Liver (tissue), 9 donors: ENCODE measurements around the gene TMEM223. TPM values are rescaled to one million over a fixed set of nuclear protein-coding genes. Genes with fewer than 3 reads are reported as not detected.

ENCODE experiments used
- DNase-seq: peaks from one replicate; pipeline ENCODE4 v3.0.0-alpha.2; 2017; ENCODE audit warnings: low spot score
- H3K27ac ChIP-seq, 2 donors: one replicate each; pipeline ENCODE4 v1.7.0; 2013; ENCODE audit warnings: inconsistent platforms in 2 of 2, low read length in 2 of 2, control low read depth in 1 of 2, low read depth in 1 of 2, mild to moderate bottlenecking in 1 of 2
- H3K27me3 ChIP-seq, 4 donors: one replicate each; pipeline versions ENCODE4 v1.6.1 to v1.7.0; 2013; ENCODE audit warnings: low read length in 3 of 4, inconsistent platforms in 1 of 4, mild to moderate bottlenecking in 1 of 4, moderate library complexity in 1 of 4; ENCODE audit not compliant: control insufficient read depth in 4 of 4, insufficient read depth in 4 of 4
- H3K36me3 ChIP-seq, 4 donors: one replicate each; pipeline versions ENCODE4 v1.6.1 to v1.7.0; 2013; ENCODE audit warnings: low read length in 3 of 4, mild to moderate bottlenecking in 3 of 4, low read depth in 1 of 4, moderate library complexity in 1 of 4; ENCODE audit not compliant: control insufficient read depth in 4 of 4, insufficient read depth in 3 of 4
- H3K4me1 ChIP-seq, 4 donors: one replicate each; pipeline versions ENCODE4 v1.6.1 to v1.7.0; 2013; ENCODE audit warnings: low read length in 3 of 4, mild to moderate bottlenecking in 3 of 4, moderate library complexity in 1 of 4; ENCODE audit not compliant: control insufficient read depth in 4 of 4, insufficient read depth in 4 of 4
- H3K4me3 ChIP-seq, 3 donors: one replicate each; pipeline versions ENCODE4 v1.6.1 to v1.7.0; 2013; ENCODE audit warnings: low read length in 3 of 3, control low read depth in 1 of 3, low read depth in 1 of 3, mild to moderate bottlenecking in 1 of 3
- H3K9ac ChIP-seq, 2 donors: one replicate each; pipeline ENCODE4 v1.7.0; 2013; ENCODE audit warnings: low read length in 2 of 2, mild to moderate bottlenecking in 2 of 2, moderate library complexity in 2 of 2, control low read depth in 1 of 2, low read depth in 1 of 2
- H3K9me3 ChIP-seq, 4 donors: one replicate each; pipeline versions ENCODE4 v1.6.1 to v1.7.0; 2013; ENCODE audit warnings: low read length in 3 of 4; ENCODE audit not compliant: control insufficient read depth in 4 of 4
- EGR1 ChIP-seq, 2 donors: IDR thresholded peaks; 2 replicates each; pipeline ENCODE4 v1.6.1; 2016 to 2018; ENCODE audit warnings: antibody characterized with exemption in 2 of 2, low read depth in 2 of 2
- FOXA1 ChIP-seq: IDR thresholded peaks from 2 replicates; pipeline ENCODE4 v1.6.1; 2016; ENCODE audit warnings: antibody characterized with exemption
- FOXA2 ChIP-seq: IDR thresholded peaks from 2 replicates; pipeline ENCODE4 v1.6.1; 2016; ENCODE audit warnings: antibody characterized with exemption
- GABPA ChIP-seq, 2 donors: IDR thresholded peaks in 1 of 2; conservative IDR thresholded peaks in 1 of 2; 2 replicates each; pipeline ENCODE4 v1.6.1; 2016; ENCODE audit warnings: antibody characterized with exemption in 2 of 2, mild to moderate bottlenecking in 1 of 2, moderate library complexity in 1 of 2
- HNF4A ChIP-seq, 2 donors: conservative IDR thresholded peaks; 2 replicates each; pipeline ENCODE4 v1.6.1; 2016; ENCODE audit warnings: antibody characterized with exemption in 2 of 2, mild to moderate bottlenecking in 2 of 2
- HNF4G ChIP-seq: IDR thresholded peaks from 2 replicates; pipeline ENCODE4 v1.6.1; 2016; ENCODE audit warnings: antibody characterized with exemption
- JUND ChIP-seq, 2 donors: IDR thresholded peaks; 2 replicates each; pipeline ENCODE4 v1.6.1; 2016; ENCODE audit warnings: antibody characterized with exemption in 2 of 2
- NR2F2 ChIP-seq: IDR thresholded peaks from 2 replicates; pipeline ENCODE4 v1.6.1; 2016; ENCODE audit warnings: antibody characterized with exemption
- RAD21 ChIP-seq, 2 donors: IDR thresholded peaks; 2 replicates each; pipeline ENCODE4 v1.6.1; 2016; ENCODE audit warnings: antibody characterized with exemption in 2 of 2, mild to moderate bottlenecking in 2 of 2
- RXRA ChIP-seq, 2 donors: IDR thresholded peaks; 2 replicates each; pipeline ENCODE4 v1.6.1; 2017 to 2018; ENCODE audit warnings: antibody characterized with exemption in 2 of 2, mild to moderate bottlenecking in 1 of 2
- SP1 ChIP-seq: IDR thresholded peaks from 2 replicates; pipeline ENCODE4 v1.6.1; 2018; ENCODE audit warnings: antibody characterized with exemption, mild to moderate bottlenecking
- TAF1 ChIP-seq: conservative IDR thresholded peaks from 2 replicates; pipeline ENCODE4 v1.6.1; 2016; ENCODE audit warnings: antibody characterized with exemption, mild to moderate bottlenecking
- YY1 ChIP-seq: IDR thresholded peaks from 2 replicates; pipeline ENCODE4 v1.6.1; 2016; ENCODE audit warnings: antibody characterized with exemption, mild to moderate bottlenecking
- WGBS: extraction: QIAGEN DNeasy Blood & Tissue Kit; methylation state at CpG from one replicate; pipeline ENCODE4 v1.1.7; 2013; 5-methylcytosine and 5-hydroxymethylcytosine counted together
- polyA plus RNA-seq, 2 donors: library from polyadenylated mRNA; stranded (reverse) in 1 of 2; unstranded in 1 of 2; fragments of 200-250 nt in 1 of 2; fragments of >200 nt in 1 of 2; fragmentation: Nextera tagmentation in 1 of 2; extraction: Ambion mirVana in 1 of 2; gene quantifications; one replicate each; pipeline versions ENCODE4 v1.2.1 to v1.2.3, GENCODE V29; 2013 to 2015
- total RNA-seq, 2 donors: library from RNA; depleted of rRNA; stranded (reverse); fragments of >200 nt; gene quantifications; one replicate each; pipeline ENCODE4 v1.2.3, GENCODE V29; 2014
- TF ChIP-seq, protein P1 (sequence below): IDR thresholded peaks from 2 replicates; pipeline ENCODE4 v1.6.1; 2016; ENCODE audit warnings: antibody characterized with exemption
- TF ChIP-seq, protein P2 (sequence below): IDR thresholded peaks from 2 replicates; pipeline ENCODE4 v1.6.1; 2016; ENCODE audit warnings: antibody characterized with exemption
- TF ChIP-seq, protein P3 (sequence below): fragments of 150-350 bp; IDR thresholded peaks from 2 replicates; pipeline ENCODE4 v1.5.1; 2017; ENCODE audit warnings: improper control_type of control experiment, low read depth, low read length; ENCODE audit not compliant: missing input control
- TF ChIP-seq, protein P4 (sequence below): IDR thresholded peaks from 2 replicates; pipeline ENCODE4 v1.6.1; 2016; ENCODE audit warnings: antibody characterized with exemption
- TF ChIP-seq, protein P5 (sequence below): IDR thresholded peaks from 2 replicates; pipeline ENCODE4 v1.6.1; 2016; ENCODE audit warnings: antibody characterized with exemption, mild to moderate bottlenecking
- donor health status: healthy.
- donor health status: healthy.
- donor health status: healthy.
- donor health status: healthy.
- donor health status: healthy.

TMEM223 gene
- total and polyA plus RNA-seq, 4 donors, result 9.2 to 23.8 (median 13.0) TPM

DNA sequence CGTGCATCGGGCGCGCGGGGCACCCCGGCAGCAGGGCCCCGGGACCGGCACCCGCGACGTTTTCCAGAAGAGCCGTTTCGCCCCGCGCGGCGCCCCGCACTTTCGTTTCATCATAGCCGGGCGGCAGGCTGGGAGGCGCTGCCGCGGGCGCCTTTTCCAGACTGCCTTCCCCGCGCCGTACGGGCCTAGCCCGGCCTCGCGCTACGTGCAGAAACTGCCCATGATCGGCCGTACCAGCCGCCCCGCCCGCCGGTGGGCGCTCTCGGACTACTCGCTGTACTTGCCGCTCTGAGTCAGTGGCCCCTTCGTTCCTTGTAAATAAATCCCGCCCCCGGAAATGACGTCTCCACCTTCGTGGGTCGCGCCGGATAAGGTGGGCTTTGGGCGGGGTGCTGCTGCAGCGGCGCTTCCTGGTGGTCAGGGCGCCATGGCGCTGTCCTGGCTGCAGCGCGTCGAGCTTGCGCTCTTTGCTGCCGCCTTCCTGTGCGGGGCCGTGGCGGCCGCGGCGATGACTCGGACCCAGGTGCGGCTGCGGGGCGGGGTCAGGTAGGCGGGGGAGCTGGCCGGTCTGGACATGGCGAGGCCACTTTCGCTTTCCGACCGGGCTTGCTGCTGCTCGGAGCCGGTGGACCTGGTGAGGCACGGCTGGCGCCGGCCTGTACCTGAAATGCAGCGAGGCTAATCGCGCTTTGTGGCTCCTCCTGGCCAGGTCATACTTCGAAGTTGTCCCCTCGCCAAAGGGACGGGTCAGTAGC lies 4.6 kb downstream of the TMEM223 start, which contains the start of gene TMEM179B:
Gene TMEM179B, plus strand, starts transcription at position 398 of the 755 bp plus-strand sequence. Its CDS starts 30 bp downstream, at position 428.
- WGBS, result under 1% methylated on average over 88 of the region's 88 CpGs
- H3K4me3 ChIP-seq, result peak within 1 kb of the TSS; percentile 85 to 92 (median 89)
- TF ChIP-seq HNF4G (no peak), YY1 (peak; percentile 93), GABPA (IDR thresholded peaks at IDR 0.05 in 1 of 2, conservative IDR thresholded peaks at IDR 0.05 in 1 of 2) (peak; percentile 87 to 96), RAD21 (IDR thresholded peaks at IDR 0.05) (peak; percentile 36 to 62), FOXA2 (peak; percentile 56), NR2F2 (no peak), FOXA1 (peak; percentile 42), TAF1 (peak; percentile 55), RXRA (IDR thresholded peaks at IDR 0.05) (peak in 1 of 2 donors; percentile 14), HNF4A (conservative IDR thresholded peaks at IDR 0.05) (peak in 1 of 2 donors; percentile 8), EGR1 (IDR thresholded peaks at IDR 0.05; ENCODE audit: low read depth in 2 of 2) (no peak), JUND (IDR thresholded peaks at IDR 0.05) (no peak), SP1 (peak; percentile 68)
- TF ChIP-seq, protein P1, sequence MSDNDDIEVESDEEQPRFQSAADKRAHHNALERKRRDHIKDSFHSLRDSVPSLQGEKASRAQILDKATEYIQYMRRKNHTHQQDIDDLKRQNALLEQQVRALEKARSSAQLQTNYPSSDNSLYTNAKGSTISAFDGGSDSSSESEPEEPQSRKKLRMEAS, result peak; percentile 59
- TF ChIP-seq, protein P2, sequence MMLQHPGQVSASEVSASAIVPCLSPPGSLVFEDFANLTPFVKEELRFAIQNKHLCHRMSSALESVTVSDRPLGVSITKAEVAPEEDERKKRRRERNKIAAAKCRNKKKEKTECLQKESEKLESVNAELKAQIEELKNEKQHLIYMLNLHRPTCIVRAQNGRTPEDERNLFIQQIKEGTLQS, result no peak
- TF ChIP-seq, protein P3, sequence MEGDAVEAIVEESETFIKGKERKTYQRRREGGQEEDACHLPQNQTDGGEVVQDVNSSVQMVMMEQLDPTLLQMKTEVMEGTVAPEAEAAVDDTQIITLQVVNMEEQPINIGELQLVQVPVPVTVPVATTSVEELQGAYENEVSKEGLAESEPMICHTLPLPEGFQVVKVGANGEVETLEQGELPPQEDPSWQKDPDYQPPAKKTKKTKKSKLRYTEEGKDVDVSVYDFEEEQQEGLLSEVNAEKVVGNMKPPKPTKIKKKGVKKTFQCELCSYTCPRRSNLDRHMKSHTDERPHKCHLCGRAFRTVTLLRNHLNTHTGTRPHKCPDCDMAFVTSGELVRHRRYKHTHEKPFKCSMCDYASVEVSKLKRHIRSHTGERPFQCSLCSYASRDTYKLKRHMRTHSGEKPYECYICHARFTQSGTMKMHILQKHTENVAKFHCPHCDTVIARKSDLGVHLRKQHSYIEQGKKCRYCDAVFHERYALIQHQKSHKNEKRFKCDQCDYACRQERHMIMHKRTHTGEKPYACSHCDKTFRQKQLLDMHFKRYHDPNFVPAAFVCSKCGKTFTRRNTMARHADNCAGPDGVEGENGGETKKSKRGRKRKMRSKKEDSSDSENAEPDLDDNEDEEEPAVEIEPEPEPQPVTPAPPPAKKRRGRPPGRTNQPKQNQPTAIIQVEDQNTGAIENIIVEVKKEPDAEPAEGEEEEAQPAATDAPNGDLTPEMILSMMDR, result peak; percentile 32
- TF ChIP-seq, protein P4, sequence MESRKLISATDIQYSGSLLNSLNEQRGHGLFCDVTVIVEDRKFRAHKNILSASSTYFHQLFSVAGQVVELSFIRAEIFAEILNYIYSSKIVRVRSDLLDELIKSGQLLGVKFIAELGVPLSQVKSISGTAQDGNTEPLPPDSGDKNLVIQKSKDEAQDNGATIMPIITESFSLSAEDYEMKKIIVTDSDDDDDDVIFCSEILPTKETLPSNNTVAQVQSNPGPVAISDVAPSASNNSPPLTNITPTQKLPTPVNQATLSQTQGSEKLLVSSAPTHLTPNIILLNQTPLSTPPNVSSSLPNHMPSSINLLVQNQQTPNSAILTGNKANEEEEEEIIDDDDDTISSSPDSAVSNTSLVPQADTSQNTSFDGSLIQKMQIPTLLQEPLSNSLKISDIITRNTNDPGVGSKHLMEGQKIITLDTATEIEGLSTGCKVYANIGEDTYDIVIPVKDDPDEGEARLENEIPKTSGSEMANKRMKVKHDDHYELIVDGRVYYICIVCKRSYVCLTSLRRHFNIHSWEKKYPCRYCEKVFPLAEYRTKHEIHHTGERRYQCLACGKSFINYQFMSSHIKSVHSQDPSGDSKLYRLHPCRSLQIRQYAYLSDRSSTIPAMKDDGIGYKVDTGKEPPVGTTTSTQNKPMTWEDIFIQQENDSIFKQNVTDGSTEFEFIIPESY, result no peak
- TF ChIP-seq, protein P5, sequence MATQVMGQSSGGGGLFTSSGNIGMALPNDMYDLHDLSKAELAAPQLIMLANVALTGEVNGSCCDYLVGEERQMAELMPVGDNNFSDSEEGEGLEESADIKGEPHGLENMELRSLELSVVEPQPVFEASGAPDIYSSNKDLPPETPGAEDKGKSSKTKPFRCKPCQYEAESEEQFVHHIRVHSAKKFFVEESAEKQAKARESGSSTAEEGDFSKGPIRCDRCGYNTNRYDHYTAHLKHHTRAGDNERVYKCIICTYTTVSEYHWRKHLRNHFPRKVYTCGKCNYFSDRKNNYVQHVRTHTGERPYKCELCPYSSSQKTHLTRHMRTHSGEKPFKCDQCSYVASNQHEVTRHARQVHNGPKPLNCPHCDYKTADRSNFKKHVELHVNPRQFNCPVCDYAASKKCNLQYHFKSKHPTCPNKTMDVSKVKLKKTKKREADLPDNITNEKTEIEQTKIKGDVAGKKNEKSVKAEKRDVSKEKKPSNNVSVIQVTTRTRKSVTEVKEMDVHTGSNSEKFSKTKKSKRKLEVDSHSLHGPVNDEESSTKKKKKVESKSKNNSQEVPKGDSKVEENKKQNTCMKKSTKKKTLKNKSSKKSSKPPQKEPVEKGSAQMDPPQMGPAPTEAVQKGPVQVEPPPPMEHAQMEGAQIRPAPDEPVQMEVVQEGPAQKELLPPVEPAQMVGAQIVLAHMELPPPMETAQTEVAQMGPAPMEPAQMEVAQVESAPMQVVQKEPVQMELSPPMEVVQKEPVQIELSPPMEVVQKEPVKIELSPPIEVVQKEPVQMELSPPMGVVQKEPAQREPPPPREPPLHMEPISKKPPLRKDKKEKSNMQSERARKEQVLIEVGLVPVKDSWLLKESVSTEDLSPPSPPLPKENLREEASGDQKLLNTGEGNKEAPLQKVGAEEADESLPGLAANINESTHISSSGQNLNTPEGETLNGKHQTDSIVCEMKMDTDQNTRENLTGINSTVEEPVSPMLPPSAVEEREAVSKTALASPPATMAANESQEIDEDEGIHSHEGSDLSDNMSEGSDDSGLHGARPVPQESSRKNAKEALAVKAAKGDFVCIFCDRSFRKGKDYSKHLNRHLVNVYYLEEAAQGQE, result peak; percentile 82

More for the DNA sequence above, 4.6 kb downstream of the TMEM223 start, which contains the start of gene TMEM179B:
- Histone ChIP-seq H3K4me1 (peaks cover 2 to 46% (median 37%) of the 10 kb centered on the region in 4 donors), H3K9me3 (no peaks in the 10 kb centered on the region), H3K27ac (peak within 1 kb of the TSS; percentile 80 to 91), H3K27me3 (no peaks in the 10 kb centered on the region), H3K36me3 (peaks cover 0 to 14% (median 6%) of the 10 kb centered on the region in 4 donors), H3K9ac (peak within 1 kb of the TSS; percentile 69 to 77)
- DNase-seq, result peak; percentile 98
